HG03135 (cell line): ENCODE data around the gene MBD1.
"Not testable (repeated sequence)": the region's sequence is repeated elsewhere in the genome, so short reads cannot be mapped to it uniquely, and the experiment has no call there.

Experiments
- ATAC-seq: cut with Tn5 transposase; IDR thresholded peaks from one replicate; pipeline ENCODE4 v1.9.1; 2021; ENCODE audit warnings: mild to moderate bottlenecking, moderate library complexity; ENCODE audit not compliant: unreplicated experiment

MBD1 gene, protein sequence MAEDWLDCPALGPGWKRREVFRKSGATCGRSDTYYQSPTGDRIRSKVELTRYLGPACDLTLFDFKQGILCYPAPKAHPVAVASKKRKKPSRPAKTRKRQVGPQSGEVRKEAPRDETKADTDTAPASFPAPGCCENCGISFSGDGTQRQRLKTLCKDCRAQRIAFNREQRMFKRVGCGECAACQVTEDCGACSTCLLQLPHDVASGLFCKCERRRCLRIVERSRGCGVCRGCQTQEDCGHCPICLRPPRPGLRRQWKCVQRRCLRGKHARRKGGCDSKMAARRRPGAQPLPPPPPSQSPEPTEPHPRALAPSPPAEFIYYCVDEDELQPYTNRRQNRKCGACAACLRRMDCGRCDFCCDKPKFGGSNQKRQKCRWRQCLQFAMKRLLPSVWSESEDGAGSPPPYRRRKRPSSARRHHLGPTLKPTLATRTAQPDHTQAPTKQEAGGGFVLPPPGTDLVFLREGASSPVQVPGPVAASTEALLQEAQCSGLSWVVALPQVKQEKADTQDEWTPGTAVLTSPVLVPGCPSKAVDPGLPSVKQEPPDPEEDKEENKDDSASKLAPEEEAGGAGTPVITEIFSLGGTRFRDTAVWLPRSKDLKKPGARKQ

DNA sequence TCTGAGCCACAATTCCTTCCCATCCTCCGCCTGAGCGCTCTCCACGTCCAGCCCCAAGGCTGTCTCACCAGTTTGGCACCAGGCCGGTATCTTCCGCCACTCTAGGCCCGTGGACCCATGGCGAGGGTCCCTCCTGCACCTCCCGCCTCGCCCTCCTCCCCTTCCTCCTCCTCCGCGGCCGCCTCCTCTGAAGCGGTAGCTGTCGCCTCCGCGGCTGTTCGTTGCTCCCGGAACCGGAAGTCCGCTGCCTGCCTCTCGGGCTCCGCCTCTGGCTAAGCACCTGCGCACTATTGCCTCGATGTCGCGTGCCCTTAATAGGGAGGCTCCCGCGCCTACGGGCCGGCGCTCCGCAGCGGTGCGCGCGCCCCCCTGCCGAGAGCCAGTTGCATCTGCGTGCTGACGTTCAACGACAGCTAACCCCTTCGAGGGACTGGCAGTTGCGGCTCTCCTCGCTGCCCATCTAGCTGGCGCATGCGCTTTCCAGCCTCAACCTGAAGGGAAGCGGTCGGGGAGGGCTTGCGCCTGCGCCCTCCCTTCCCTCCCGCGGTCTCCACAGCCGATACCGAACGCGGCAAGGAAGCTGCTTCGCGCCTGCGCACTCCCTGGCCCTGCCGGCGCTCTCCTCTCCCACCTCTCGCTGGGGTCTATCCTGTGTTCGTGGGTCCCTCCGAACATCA lies at the start of gene MBD1:
MBD1 (minus strand) TSS at position 229 of the 677 bp plus-strand sequence. CDS start 1,531 bp downstream, outside the sequence.
- peak; percentile 90 for ATAC-seq

DNA sequence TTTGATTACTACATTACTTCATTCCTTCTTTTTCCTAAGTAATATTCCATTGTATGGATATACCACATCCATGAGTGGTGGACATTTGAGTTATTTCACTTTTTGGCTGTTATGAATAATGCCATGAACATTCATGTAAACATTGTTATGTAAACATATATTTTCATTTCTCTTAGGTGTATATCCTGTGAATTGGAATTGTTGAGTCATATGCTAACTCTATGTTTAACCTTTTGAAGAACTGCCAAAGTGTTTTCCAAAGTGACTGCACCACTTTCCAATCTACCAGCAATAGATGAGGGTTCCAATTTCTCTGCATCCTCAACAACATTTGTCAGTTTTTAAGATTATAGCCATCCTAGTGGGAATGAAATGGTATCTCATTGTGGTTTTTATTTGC lies 48.9 kb upstream of the MBD1 start:
- no peak for ATAC-seq

DNA sequence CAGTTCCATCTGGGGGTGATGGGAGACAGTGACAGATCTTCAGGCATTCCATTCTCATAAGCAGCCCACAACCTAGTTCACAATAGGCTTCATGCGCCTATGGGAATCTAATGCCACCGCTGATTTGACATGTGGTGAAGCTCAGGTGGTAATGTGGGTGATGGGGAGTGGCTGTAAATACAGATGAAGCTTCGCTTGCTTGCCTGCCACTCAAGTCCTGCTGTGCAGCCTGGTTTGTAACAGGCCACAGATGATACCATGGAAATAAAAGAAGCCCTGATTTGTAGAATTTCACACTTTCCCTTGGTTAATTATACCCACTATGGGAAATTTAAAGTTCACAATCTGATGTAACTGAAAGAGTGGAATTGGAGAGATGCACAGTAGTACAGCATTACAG lies 46.7 kb upstream of the MBD1 start:
- ATAC-seq: no peak

DNA sequence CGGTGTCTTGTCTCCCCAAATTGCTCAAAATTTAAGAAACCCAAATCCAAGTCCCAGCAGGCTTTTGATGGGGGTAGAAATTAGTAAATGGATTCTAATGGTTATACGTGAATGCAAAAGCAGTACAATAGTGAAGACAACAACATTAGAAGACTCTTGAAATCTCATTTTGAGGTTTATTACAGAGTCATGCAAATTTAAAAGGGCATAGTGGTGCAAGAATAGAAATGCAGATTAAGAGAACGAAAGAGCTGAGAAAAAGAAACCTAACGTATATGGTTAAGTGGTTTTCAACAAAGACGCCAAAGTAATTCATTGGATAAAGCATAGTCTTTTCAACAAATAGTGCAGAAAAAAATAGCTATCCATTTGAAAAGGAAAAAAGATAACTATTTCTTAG lies 39.4 kb upstream of the MBD1 start:
- ATAC-seq: no peak

DNA sequence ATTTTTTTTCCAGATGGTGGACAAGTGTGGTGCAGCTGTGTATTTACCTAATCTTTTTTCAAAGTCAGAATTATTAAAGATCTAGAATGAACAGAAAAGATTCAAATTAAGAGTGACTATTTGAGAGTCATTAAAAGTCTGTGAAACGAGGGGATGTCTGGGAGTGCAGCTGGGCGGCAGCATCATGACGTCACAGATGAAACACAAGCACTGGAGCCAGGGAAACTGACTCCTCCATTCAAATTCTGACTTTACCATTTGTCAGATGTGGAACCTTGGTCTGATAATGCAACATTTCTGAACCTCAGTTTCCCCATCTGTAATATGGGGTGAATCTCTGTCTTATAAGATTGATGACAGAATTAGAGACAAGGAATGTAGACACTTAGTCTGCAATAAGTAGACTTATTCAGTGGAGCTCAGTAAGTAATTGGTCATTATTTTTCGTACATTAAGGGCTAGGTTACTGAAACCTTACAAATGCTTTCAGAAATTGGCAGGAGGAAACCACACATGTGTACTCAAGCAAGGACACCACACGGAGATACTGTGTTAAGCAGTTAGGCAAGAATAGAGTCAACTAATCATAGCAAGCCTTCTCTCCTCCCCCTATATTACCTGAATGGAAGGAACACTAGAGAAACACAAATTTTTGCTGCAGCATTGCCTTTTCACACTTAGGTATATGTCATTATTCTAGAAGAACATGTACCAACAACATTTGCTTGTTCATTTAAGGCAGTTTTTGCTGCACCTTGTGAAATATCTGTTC lies 34.0 kb upstream of the MBD1 start:
- peak; percentile 69 for ATAC-seq

DNA sequence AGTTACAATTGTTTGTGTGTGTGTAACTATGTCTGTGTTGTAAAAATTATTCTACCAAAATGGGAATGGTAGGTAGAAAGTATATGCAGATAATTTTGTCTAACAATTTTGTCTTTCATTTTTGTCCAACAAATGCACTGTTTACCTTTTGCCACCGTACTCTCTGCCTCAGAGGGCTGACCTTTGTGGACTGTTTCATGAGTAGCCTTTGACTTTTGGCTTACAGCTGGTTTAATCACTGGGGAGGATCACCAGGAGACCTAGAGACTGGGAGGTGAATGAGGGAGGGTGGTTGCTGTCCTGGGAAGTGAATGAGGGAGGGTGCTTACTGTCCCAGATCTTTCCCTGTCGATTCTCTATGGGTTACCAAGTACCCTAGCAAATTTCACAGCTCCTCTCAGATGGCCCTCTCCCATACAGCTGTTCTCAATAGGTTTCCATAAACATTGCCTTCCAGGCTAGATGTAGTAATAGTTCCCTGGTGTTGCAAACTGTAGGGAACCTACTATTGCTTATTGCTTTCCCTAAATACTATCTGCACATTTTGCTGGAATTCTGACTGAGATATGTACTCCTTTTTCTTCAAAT lies 32.6 kb upstream of the MBD1 start:
- no peak for ATAC-seq

DNA sequence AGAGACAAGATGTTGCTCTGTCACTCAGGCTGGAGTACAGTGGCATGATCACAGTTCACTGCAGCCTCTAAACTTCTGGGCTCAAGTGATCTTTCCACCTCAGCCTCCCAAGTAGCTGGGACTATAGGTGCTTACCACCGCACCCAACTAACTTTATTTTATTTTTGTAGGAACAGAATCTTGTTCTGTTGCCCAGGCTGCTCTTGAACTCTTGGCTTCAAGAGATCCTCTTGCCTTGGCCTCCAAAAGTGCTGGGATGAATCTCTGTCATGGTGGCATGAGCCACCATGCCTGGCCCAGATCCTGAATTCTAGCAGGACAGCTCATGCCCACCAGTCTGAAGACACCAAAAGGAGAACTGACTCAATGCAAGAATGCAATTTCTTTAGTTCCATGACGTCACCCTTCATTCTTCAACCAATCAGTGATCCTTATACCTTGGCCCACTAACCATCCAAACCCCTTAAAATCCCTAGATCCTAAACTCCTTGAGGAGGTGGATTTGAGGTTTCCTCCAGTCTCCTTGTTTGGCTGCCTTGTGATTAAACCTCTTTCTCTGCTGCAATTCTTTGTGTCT lies 31.8 kb upstream of the MBD1 start:
- peak; percentile 10 for ATAC-seq

DNA sequence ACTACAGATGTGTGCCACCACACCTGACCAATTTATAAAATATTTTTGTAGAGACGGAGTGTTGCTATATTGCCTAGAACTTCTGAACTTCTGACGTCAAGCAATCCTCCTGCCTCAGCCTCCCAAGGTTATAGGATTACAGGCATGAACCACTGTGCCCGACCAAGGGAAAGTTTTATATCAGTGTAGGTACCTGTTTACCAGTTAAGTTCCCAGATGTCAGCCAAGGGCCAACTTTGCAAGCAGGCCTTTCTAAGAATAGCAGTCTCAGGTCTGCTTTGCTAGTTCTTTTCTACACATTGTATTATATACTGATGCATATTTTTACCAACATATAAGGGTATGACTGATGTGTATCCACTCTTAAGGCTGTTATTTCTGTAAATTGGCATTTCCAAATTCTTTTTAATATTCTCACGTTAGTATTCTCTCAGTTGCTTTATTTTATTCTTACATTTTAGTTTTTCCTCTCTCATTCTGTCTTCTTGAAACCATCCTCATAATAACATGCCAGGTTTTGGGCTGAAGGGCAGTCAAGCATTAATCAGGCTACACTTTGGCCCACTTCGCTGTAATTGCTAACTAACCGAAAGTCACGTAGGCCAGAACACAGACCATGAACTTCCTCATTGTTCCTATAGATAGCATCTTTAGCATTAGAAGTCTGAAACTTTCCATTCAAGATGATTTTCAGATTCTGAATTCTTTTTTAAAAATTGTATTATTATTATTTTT lies 31.1 kb upstream of the MBD1 start:
- peak; percentile 73 for ATAC-seq

DNA sequence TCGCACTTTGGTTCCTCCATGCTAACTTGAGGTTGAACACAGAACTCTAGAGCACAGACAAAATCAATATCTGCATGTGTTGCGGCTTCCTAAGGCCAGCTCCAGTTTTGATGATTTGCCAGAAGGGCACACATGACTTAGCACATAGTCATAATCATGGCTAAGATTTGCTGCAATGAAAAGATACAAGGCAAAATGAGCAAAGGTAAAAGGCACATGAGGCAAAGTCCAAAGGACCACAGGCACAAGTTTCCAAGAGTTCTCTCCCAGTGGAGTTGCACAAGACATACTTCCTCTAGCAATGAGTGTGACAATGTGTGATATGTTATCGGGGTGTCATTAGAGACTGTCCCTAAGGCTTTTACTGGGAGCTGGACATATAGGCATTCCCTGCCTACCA lies 30.3 kb upstream of the MBD1 start:
- ATAC-seq: no peak

DNA sequence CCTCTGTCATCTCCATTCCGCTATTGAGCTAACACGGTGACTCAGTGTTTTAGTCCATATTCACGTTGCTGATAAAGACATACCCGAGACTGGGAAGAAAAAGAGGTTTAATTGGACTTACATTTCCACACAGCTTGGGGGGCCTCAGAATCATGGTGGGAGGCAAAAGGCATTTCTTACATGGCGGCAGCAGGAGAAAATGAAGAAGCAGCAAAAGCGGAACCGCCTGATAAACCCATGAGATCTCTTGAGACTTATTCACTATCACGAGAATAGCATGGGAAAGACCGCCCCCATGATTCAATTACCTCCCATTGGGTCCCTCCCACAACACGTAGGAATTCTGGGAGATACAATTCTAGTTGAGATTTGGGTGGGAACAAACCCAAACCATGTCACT lies 28.8 kb upstream of the MBD1 start:
- no peak for ATAC-seq

DNA sequence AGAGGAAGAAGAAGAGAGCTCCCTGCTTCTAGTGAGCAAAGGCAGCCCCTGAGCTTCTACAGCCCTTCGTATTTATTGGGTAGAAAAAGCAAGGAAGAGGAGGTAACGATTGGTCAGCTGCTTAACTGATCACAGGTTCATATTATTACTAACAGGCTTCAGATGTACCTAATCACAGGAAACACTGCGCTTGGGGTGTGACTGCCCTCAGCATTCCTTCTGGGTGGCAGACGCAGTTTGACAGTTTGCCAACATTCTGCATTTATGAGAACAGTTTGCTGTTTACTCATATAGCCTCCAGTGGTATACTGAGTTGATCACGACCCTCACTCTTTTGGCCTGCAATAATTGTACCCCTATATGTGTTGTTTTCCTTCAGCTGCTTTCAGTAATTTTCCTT lies 27.5 kb upstream of the MBD1 start:
- not testable (repeated sequence) for ATAC-seq

DNA sequence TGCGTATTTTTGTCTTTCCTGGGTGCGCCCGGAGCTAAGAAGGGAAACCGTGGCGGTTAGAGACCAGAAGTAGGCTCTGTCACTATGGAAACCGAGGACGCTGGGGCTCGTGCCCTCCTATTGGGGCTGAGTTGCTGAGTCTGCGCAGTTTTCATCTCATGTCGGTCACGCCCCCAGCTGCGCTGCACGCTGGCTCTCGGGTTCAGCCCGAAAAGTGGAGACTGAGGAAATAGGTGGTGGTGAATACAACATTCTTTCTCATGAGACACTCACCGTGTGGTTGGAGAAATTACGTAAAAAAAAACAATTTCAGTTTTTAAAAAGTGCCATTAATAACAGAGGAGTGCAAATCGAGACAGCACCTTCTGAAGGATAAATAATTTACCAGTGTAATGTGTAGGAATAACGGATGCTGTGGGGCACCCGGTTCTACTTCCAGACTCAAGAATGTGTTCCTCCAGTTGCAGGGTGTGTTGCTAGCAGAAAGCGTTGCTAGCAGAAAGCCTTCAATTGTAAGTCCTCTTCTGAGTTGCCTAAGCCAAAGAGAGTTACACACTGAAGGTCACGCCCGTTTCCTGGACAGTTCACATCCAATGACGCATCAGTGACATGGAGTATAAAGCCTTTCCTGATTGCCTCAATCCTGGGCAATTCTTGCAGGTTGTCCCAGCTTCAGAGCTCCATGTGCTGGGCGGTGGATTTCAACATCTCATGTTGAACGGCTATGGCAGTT lies 26.6 kb upstream of the MBD1 start:
- peak; percentile 95 for ATAC-seq

DNA sequence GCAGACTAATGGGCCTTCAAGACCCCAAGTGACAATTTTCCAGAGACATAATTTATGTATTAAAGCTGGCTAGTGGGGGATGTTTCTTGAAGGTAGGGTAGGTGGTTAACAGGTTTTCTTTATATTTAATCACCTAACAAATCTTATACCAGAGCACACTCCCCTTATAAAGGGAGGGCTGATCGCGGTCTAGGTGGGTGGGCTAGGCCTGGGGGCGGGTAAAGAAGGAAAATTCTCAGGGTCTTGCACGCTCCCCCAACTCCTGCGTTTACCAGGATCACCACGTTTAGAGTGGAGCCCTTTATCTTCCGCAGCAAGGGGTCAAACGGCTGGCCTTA lies 26.0 kb upstream of the MBD1 start:
- ATAC-seq: peak; percentile 7

DNA sequence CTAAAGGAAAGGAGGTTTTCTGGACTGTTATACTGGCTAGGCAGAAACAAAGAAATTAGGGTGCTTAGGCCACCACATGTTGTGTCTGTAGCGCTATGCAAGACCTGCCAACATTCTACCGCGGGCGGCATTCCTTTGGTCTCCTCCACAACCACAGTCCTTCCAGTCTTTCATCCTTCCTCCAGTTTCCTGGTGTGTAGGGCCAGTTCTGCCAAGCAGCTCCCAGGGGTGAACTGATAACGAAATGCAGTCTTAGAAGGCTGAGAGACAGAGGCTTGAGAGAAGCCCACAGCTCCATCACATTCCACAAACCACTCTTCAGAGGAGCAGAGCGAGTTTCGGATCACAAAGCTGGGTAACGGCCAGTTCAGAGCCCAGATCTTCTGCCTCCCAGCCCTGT lies 25.6 kb upstream of the MBD1 start:
- no peak for ATAC-seq

DNA sequence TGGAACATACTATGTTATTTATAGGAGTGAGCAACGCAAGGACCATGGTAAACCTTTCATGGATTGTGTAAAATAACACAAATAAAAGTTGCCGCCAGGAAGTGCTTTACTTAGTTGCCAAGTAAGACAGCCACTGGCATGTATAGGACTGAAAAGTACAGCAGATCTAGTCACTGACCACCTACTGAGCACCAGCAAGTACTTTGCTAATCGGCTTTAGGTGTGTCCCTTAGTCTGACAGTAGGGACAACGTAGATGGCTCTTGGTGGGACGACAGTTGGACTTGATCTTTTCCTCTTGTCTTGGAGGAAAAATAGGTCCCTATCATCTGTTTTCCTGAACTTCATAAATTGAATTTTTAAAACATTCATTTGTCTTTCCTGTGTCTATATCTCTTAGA lies 19.8 kb upstream of the MBD1 start:
- no peak for ATAC-seq

DNA sequence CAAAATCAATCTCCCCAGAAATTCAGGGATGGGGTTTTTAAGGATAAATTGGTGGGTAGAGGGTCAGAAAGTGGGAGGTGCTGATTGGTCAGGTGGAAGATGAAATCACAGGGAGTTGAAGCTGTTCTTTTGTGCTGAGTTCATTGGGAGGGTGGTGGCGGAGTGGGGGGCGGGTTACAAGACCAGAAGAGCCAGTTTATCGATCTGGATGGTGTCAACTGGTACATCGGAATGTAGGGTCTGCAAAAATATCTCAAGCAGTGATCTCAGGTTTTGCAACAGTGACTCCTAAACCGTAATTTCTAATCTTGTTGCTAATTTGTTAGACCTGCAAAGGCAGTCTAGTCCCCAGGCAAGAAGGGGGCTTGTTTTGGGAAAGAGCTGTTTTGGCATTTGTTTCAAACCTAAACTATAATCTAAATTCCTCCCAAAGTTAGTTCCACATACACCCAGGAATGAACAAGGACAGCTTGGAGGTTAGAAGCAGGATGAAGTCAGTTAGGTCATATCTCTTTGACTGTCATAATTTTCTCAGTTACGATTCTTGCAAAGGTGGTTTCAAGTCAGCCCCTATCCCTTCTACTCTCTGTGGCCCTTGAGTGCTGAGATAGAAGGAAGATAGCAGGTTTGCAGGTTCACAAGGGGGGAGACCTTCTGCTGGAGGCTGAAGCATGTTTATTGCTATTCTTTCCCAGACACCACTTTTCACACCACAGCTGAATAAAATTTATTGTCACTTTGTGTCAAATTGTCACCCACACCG lies 18.5 kb upstream of the MBD1 start:
- no peak for ATAC-seq

DNA sequence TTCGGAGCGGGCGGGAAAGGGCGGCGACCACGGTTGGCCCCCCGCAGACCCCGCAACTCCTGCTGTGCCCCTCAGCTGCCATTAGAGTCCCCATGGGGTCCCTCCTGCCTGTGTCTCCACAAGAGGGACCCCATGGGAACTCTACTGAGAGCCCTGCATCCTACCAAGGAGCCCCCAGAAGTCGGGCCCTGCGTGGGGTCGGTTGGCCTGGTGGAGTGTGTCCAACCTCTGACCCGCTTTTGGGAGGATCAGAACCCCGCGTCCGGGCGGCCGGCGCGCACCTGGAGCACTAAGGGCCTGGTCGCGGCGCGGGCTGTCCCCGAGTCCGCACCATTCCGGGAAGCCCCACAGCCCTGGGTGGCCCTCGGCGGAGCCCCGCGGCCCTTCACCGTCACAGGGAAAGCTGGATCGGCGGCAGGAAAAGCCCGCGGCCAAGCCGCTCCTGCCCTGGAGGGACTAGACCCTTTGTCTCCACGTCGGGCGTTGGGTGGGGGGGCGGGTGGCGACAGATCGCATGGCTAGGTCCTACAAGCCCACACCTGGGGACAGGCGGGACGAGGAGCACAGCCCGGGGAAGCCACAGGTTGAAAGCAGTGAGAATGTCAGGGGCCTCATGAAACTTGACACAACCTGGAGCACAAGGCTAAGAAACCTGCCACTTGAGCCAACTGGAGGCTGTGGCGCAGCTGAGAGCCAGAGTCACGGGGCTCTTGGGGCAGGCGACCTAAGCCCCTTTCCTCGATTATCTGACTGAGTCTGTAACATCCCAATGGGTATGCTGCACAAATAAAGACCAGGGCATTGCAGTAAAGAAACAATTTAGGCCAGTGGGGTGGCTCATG lies 17.3 kb upstream of the MBD1 start:
- no peak for ATAC-seq
